Melanocyte of skin (primary cell): ENCODE data around the gene SCAF1. TPM values are rescaled to one million over a fixed set of nuclear protein-coding genes. Genes with fewer than 3 reads are reported as not detected.

ENCODE experiments used
- small RNA-seq, 2 donors: library from RNA; depleted of rRNA; stranded (forward); fragments of <200 nt; gene quantifications; one replicate each; pipeline ENCODE3, GENCODE V24; 2012
- total RNA-seq, 2 donors: library from RNA; depleted of rRNA; stranded (reverse); fragments of >200 nt; gene quantifications; 2 replicates each; pipeline ENCODE4 v1.2.3, GENCODE V29; 2012

Gene SCAF1, protein sequence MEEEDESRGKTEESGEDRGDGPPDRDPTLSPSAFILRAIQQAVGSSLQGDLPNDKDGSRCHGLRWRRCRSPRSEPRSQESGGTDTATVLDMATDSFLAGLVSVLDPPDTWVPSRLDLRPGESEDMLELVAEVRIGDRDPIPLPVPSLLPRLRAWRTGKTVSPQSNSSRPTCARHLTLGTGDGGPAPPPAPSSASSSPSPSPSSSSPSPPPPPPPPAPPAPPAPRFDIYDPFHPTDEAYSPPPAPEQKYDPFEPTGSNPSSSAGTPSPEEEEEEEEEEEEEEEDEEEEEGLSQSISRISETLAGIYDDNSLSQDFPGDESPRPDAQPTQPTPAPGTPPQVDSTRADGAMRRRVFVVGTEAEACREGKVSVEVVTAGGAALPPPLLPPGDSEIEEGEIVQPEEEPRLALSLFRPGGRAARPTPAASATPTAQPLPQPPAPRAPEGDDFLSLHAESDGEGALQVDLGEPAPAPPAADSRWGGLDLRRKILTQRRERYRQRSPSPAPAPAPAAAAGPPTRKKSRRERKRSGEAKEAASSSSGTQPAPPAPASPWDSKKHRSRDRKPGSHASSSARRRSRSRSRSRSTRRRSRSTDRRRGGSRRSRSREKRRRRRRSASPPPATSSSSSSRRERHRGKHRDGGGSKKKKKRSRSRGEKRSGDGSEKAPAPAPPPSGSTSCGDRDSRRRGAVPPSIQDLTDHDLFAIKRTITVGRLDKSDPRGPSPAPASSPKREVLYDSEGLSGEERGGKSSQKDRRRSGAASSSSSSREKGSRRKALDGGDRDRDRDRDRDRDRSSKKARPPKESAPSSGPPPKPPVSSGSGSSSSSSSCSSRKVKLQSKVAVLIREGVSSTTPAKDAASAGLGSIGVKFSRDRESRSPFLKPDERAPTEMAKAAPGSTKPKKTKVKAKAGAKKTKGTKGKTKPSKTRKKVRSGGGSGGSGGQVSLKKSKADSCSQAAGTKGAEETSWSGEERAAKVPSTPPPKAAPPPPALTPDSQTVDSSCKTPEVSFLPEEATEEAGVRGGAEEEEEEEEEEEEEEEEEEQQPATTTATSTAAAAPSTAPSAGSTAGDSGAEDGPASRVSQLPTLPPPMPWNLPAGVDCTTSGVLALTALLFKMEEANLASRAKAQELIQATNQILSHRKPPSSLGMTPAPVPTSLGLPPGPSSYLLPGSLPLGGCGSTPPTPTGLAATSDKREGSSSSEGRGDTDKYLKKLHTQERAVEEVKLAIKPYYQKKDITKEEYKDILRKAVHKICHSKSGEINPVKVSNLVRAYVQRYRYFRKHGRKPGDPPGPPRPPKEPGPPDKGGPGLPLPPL
- 10 to 100 TPM; 18.6 to 19.3 TPM for total RNA-seq

DNA sequence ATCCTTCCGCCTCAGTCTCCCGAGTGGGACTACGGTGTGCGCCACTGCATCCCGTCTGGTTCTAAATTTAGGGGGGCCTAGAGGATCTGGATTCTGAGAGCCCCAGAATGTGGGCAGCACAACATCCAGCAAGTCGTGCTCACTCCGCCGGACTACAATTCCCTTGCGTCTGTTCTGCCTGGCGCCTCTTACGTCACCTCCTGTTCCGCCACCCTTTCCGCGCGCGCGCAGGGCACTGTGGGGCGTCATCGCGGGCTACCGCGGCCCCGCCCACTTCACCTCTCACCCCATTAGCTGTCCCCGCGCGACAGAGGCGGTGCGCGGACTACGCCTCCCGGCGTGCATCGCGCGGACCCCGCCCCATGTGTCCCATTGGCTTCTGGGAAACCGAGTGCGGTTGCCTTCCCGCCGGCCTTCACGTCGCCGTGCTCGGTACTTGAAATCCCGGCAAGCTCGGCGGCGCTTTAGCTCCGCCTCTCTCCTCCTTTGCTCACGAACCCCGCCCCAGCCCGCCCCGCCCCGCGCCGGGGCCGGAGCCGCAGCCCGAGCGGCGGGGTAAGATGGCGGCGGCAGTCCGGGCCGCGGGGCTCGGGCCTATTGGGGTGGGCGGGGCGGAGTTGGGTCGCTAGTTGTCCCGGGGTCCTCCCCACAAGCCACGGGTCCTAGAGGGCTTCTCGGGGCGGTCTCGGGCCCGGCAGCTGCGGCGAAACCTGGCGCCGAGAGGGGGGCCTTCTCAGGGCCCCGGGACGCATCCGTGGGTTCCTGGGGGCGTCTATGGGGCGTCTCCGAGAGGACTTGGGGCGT, at the start of gene SCAF1:
Gene SCAF1, plus strand, starts transcription at position 522 of the 804 bp plus-strand sequence. CDS start 2,818 bp downstream, outside the sequence.

DNA sequence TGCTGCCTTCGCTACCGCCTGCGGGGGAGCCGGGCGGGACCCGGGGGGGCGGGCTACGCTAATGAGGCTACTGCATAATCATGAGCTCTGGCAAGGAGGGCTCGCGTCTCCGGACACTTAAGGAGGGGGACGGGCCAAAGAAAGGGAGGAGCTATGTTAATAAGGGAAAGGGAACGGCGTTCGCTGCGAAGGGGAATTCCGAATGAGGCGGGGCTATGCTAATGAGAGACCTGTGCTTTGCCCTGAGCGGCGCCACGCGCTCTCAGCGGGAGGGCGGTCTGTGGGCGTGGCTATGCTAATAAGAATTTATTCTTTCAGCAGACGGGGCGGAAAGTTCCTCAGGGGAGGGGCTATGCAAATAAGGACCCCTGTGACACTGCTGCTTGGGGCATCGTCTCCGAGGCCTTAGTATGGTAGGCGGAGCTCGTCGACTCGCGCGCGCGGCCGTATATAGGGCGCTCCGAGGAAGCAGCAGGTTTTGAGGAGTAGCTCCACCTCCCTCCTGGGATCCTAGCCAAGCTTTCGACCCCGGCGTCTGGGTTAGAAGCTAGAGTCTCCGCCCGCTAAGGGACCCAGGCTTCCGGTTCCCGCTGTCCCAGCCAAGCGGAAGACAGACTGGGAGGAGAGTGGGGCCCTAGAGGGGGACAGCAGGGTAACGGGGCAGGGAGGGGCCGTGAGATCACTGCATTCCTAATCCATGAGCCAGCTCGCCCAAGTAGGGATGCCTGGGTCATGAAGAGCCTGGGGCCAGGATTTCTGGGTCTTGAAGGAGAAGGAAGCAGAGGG, 1.7 kb upstream of the SCAF1 start, which contains the start of gene RRAS:
Gene RRAS, minus strand, starts transcription at position 31 of the 786 bp plus-strand sequence. CDS start 45 bp downstream, outside the sequence.

GRCh38 chr19:49665351-49666119, 23.5 kb downstream of the SCAF1 start, which contains the start of the genes BCL2L12 and IRF3:
Gene BCL2L12, plus strand, starts transcription at chr19:49665933. Its CDS starts 760 bp downstream, at chr19:49666693.
Gene IRF3, minus strand, starts transcription at chr19:49665857. Its CDS starts 1,019 bp downstream, at chr19:49664838.

DNA sequence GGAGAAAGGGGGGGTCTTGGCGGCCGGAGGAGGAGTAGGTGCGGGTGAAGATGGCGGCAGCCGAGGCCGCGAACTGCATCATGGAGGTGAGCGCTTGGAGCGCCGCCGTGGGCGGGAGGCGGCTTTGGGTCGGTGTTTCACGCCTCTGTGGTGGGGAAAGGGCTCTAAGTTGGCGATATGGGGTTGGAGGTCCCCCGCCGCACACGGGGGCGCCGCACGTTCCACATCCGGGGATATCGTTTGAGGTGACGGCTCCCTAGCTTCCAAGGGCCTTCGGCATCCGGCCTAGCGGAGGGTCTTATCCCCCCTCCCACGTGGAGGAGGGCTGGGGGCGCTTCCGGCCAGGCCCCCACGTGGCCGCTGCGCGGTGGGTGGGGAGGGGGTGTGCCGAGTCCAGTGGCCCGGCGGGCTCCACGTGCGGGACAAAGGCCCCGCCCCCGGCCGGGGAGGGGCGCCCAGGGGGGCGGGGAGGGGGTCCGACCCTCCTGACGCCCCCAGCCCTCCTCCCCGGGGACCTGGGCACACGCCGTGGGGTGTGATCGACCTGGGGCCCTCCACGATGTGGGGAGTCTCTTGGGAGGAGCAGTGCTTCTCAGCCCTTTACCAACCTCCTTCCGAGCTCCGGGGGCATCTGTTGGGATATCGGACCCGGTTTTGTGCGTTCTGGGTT, 35.4 kb downstream of the SCAF1 start, which contains the start of gene PRMT1:
Gene PRMT1, plus strand, starts transcription at position 41 of the 670 bp plus-strand sequence. Its CDS starts 10 bp downstream, at position 51.

DNA sequence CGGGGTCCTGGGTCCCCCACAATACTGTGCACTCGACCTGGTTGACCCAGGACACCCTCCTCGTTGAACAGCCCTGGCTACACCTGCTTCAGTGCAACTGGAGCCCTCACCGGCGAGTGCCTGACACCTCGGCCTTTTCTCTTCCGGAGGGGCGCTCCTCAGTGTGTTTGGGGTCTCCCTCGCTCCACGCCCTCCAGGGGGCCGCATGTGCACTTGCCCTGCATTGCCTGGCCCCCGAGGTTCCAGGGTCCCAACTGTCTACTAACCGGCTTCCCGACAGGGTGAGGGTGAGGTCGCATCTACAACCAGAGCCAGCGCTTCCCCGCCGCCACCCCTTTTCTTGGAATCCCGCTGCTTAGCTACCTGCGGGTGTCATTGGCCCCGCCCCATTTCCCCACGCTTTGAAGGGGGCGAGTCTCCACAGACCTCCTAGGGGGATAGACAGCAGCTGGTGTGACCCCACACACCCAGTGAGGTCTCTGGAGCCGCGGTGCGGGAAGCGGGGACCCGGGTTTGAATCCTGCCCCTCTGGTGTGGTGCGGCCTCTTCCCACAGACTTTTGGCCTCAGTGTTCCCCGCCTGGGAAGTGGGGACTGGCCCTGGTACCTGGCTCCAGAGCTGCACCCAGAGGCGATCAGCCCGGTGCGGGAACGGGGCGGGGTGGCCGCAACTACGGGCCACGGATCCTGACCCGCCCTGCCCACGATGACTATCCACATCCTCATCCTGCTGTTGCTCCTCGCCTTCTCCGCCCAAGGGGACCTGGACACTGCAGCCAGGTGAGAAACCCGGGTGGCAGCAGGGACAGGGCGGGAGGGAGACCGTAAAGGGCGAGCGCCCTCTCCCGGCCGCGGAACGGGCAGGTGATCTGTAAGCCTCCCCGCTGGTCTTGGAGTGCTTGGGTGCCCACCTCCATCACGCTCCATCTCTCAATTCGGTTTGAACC, 47.4 kb downstream of the SCAF1 start, which contains the start of gene ADM5:
Gene ADM5, plus strand, starts transcription at position 462 of the 946 bp plus-strand sequence. Its CDS starts 244 bp downstream, at position 706.

DNA sequence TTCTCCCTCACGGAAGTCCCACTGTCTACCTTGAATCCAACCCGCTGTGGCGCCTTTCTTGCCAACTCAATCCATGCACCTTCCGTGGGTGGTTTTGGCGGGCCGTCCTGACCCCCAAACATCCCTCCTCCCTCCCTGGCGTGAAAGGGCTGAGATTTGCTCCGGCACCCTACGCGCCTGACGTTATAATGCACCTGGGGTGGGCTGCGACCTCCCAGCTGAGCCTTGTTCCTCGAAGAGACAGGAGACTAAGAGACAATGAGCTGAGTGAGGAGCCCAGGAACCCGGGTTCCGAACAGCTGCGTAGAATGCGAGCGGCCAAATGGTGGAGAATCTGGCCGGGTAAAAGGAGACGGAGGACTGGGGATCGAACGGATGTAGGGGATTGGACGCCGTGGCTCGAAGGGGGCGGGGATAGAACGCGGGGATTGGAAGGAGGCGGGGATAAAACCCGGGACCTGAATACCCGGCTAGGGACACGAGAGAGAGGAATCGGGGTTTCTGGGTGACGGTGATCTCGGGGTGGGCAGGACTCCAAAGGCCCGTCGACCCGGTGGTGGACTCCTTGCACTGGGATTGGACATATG, 48.7 kb downstream of the SCAF1 start, which contains the start of gene CPT1C:
Gene CPT1C, plus strand, starts transcription at position 461 of the 587 bp plus-strand sequence. CDS start 1,137 bp downstream, outside the sequence.

Small RNA genes lying within 50 kb of the gene (small RNA-seq; reads per million reads assigned to genes)
- gene MIR5088, result 0 to 0.52 reads per million in 2 donors

Other genes starting within 250 kb of the SCAF1 start
- not detected for gene PTH2, start 218.8 kb upstream of the SCAF1 start, total RNA-seq
- not detected for gene GFY, start 216.8 kb upstream of the SCAF1 start, total RNA-seq
- under 1 TPM in 1 of 2 donors, not detected in 1; under 0.01 TPM for gene SLC17A7, start 200.7 kb upstream of the SCAF1 start, total RNA-seq
- 100 to 1,000 TPM in 1 of 2 donors, 10 to 100 TPM in 1; 89.5 to 132 TPM for gene PIH1D1, start 190.4 kb upstream of the SCAF1 start, total RNA-seq
- gene ALDH16A1, start 189.0 kb upstream of the SCAF1 start, total RNA-seq, result 10 to 100 TPM; 47.0 to 65.0 TPM
- gene FLT3LG, start 168.0 kb upstream of the SCAF1 start, total RNA-seq, result 1 to 10 TPM; 2.7 to 3.8 TPM
- gene RPL13A, start 154.6 kb upstream of the SCAF1 start, total RNA-seq, result 1,000 to 10,000 TPM; 1,225 to 1,537 TPM
- gene RPS11, start 145.8 kb upstream of the SCAF1 start, total RNA-seq, result 1,000 to 10,000 TPM; 1,700 to 1,752 TPM
- gene FCGRT, start 129.5 kb upstream of the SCAF1 start, total RNA-seq, result 10 to 100 TPM; 21.7 to 27.0 TPM
- 1 to 10 TPM; 1.4 to 3.0 TPM for gene RCN3, start 114.2 kb upstream of the SCAF1 start, total RNA-seq
- 100 to 1,000 TPM in 1 of 2 donors, 10 to 100 TPM in 1; 65.4 to 120 TPM for gene NOSIP, start 61.7 kb upstream of the SCAF1 start, total RNA-seq
- under 1 TPM; 0.34 to 1.00 TPM for gene PRRG2, start 60.9 kb upstream of the SCAF1 start, total RNA-seq
- 1 to 10 TPM; 3.4 to 4.7 TPM for gene PRR12, start 51.0 kb upstream of the SCAF1 start, total RNA-seq
- 10 to 100 TPM; 11.0 to 11.3 TPM for gene RRAS, start 2.1 kb upstream of the SCAF1 start, total RNA-seq
- 10 to 100 TPM; 24.8 to 55.6 TPM for gene IRF3, start 23.6 kb downstream of the SCAF1 start, total RNA-seq
- 10 to 100 TPM in 1 of 2 donors, 1 to 10 TPM in 1; 3.1 to 14.0 TPM for gene BCL2L12, start 23.7 kb downstream of the SCAF1 start, total RNA-seq
- gene PRMT1, start 35.1 kb downstream of the SCAF1 start, total RNA-seq, result 100 to 1,000 TPM; 195 to 414 TPM
- under 1 TPM; 0.34 to 1.00 TPM for gene ADM5, start 47.4 kb downstream of the SCAF1 start, total RNA-seq
- gene CPT1C, start 48.9 kb downstream of the SCAF1 start, total RNA-seq, result 1 to 10 TPM; 2.7 to 4.8 TPM
- gene TSKS, start 121.1 kb downstream of the SCAF1 start, total RNA-seq, result not detected
- gene AP2A1, start 124.8 kb downstream of the SCAF1 start, total RNA-seq, result 10 to 100 TPM; 65.7 to 71.6 TPM
- 10 to 100 TPM; 21.7 to 28.3 TPM for gene FUZ, start 171.1 kb downstream of the SCAF1 start, total RNA-seq
- gene MED25, start 176.1 kb downstream of the SCAF1 start, total RNA-seq, result 10 to 100 TPM; 16.9 to 19.0 TPM
- 10 to 100 TPM; 37.3 to 44.0 TPM for gene PTOV1, start 208.9 kb downstream of the SCAF1 start, total RNA-seq
- 10 to 100 TPM; 44.3 to 45.1 TPM for gene PNKP, start 225.4 kb downstream of the SCAF1 start, total RNA-seq
- gene AKT1S1, start 235.1 kb downstream of the SCAF1 start, total RNA-seq, result 1 to 10 TPM; 8.3 to 10.0 TPM
- 10 to 100 TPM; 11.0 to 18.6 TPM for gene TBC1D17, start 235.5 kb downstream of the SCAF1 start, total RNA-seq